Naive thymus-derived CD8-positive, alpha-beta T cell (primary cell): ENCODE results near the gene C6orf120. TPM values are rescaled to one million over a fixed set of nuclear protein-coding genes. Genes with fewer than 3 reads are reported as not detected.
A peak's percentile ranks its signal among the peaks of the same experiment; 100 is the strongest.

ENCODE experiments used
- ATAC-seq, 2 donors: fragments of 150-1000 bp; cut with Tn5 transposase in 1 of 2; sonication (Bioruptor Pico), chemical (Tn5 transposase) in 1 of 2; 1 replicate in 1 of 2; 2 replicates in 1 of 2; pipeline ENCODE4 v1.10.0; 2021; ENCODE audit warnings: mild to moderate bottlenecking in 2 of 2, moderate library complexity in 2 of 2
- POLR2A ChIA-PET: fragments of 350-600 bp; sonication (Branson Sonifier 250); formaldehyde crosslinking; loops from one replicate; lab custom pipeline; 2021; ENCODE audit warnings: antibody characterized with exemption; lab: Charles Lee
- DNase-seq, 10 donors: peaks; one replicate each; pipeline versions ENCODE4 v3.0.0 to v3.0.0-alpha.2; 2020 to 2022
- H3K27ac Mint-ChIP-seq, 10 donors: one replicate each; pipeline ENCODE4 v1.8.0; 2020 to 2022; ENCODE audit warnings: mild to moderate bottlenecking in 10 of 10, mixed read lengths in 10 of 10, moderate library complexity in 4 of 10, inconsistent platforms in 1 of 10
- H3K27me3 Mint-ChIP-seq, 5 donors: one replicate each; pipeline ENCODE4 v1.8.0; 2021 to 2022; ENCODE audit warnings: mixed read lengths in 5 of 5
- H3K36me3 Mint-ChIP-seq, 3 donors: one replicate each; pipeline ENCODE4 v1.8.0; 2020 to 2022; ENCODE audit warnings: mixed read lengths in 3 of 3, mild to moderate bottlenecking in 2 of 3, inconsistent platforms in 1 of 3
- H3K4me1 Mint-ChIP-seq, 4 donors: one replicate each; pipeline ENCODE4 v1.8.0; 2021 to 2022; ENCODE audit warnings: mixed read lengths in 4 of 4
- H3K4me3 Mint-ChIP-seq, 10 donors: one replicate each; pipeline ENCODE4 v1.8.0; 2020 to 2022; ENCODE audit warnings: mild to moderate bottlenecking in 10 of 10, mixed read lengths in 10 of 10, moderate library complexity in 6 of 10, inconsistent platforms in 1 of 10
- H3K9me3 Mint-ChIP-seq, 9 donors: one replicate each; pipeline ENCODE4 v1.8.0; 2020 to 2022; ENCODE audit warnings: mixed read lengths in 9 of 9, mild to moderate bottlenecking in 3 of 9, inconsistent platforms in 1 of 9, moderate library complexity in 1 of 9
- polyA plus RNA-seq, 3 donors: library from polyadenylated mRNA; unstranded; fragments of 300-500 nt; fragmentation: Illumina TruSeq; gene quantifications; one replicate each; pipeline ENCODE4 v1.2.3, GENCODE V29; 2021
- total RNA-seq, 8 experiments: library from RNA in 2 of 8; stranded (reverse) in 2 of 8; gene quantifications; one replicate each; pipeline ENCODE4 v1.2.3 and lab custom pipeline; 2021 to 2026

The C6orf120 gene
- total and polyA plus RNA-seq, 5 experiments from 2014 or later, result 7.9 to 30.8 (median 10.1) TPM

- ATAC-seq (no peak), DNase-seq (no peak)
- H3K27ac Mint-ChIP-seq, result no peak overlapping the region
- H3K4me3 Mint-ChIP-seq, result no peak overlapping the region
- POLR2A ChIA-PET, result interaction anchor here (1.2 kb wide), 1 partner anchor 28 kb away, joined by 3 read pairs; the partner anchor contains the start of gene C6orf120
- H3K4me1 Mint-ChIP-seq, result peaks cover 2 to 19% (median 8%) of the 10 kb centered on the region in 4 donors
- peaks cover 0 to 5% (median 0%) of the 10 kb centered on the region in 5 donors for H3K27me3 Mint-ChIP-seq
- H3K9me3 Mint-ChIP-seq, result no peaks in the 10 kb centered on the region
- no peaks in the 10 kb centered on the region for H3K36me3 Mint-ChIP-seq
Observed at GRCh38 chr6:169729961-169730360, 28.0 kb downstream of the C6orf120 start.

- no peak for ATAC-seq
- Mint-ChIP-seq H3K9me3 (no peaks in the 10 kb centered on the region), H3K27ac (no peak overlapping the region), H3K27me3 (peaks cover 11 to 25% (median 17%) of the 10 kb centered on the region in 5 donors), H3K36me3 (no peaks in the 10 kb centered on the region), H3K4me3 (no peak overlapping the region), H3K4me1 (no peaks in the 10 kb centered on the region)
- no peak for DNase-seq
- POLR2A ChIA-PET, result no interaction called here
Observed at GRCh38 chr6:169738204-169738975, 36.5 kb downstream of the C6orf120 start.

- Mint-ChIP-seq H3K27me3 (peaks cover 9 to 25% (median 17%) of the 10 kb centered on the region in 5 donors), H3K27ac (no peak overlapping the region), H3K4me3 (no peak overlapping the region), H3K9me3 (no peaks in the 10 kb centered on the region), H3K36me3 (no peaks in the 10 kb centered on the region), H3K4me1 (no peaks in the 10 kb centered on the region)
- POLR2A ChIA-PET, result no interaction called here
- DNase-seq (no peak), ATAC-seq (no peak)
Observed at GRCh38 chr6:169738976-169739529, 37.1 kb downstream of the C6orf120 start.

- no peak overlapping the region for H3K4me3 Mint-ChIP-seq
- H3K27me3 Mint-ChIP-seq, result peaks cover 4 to 13% (median 7%) of the 10 kb centered on the region in 5 donors
- ATAC-seq (no peak), DNase-seq (no peak)
- H3K9me3 Mint-ChIP-seq, result peaks cover 0 to 11% (median 4%) of the 10 kb centered on the region in 9 donors
- H3K36me3 Mint-ChIP-seq, result peaks cover 0 to 2% (median under 1%) of the 10 kb centered on the region in 3 donors
- H3K27ac Mint-ChIP-seq, result no peak overlapping the region
- POLR2A ChIA-PET, result interaction anchor here (0.7 kb wide), 1 partner anchor 10 kb away, joined by 4 read pairs; the partner anchor contains the start of genes DYNLT2 and ERMARD
- no peaks in the 10 kb centered on the region for H3K4me1 Mint-ChIP-seq
Observed at GRCh38 chr6:169741344-169741743, 39.4 kb downstream of the C6orf120 start.

GRCh38 chr6:169745405-169745804 is 43.5 kb downstream of the C6orf120 start:
- H3K4me1 Mint-ChIP-seq, result peaks cover 5 to 14% (median 10%) of the 10 kb centered on the region in 4 donors
- peaks cover 0 to 2% (median 0%) of the 10 kb centered on the region in 5 donors for H3K27me3 Mint-ChIP-seq
- DNase-seq, result no peak
- H3K27ac Mint-ChIP-seq, result no peak overlapping the region
- peaks cover 0 to 17% (median 5%) of the 10 kb centered on the region in 9 donors for H3K9me3 Mint-ChIP-seq
- ATAC-seq, result no peak
- H3K36me3 Mint-ChIP-seq, result peaks cover 4 to 11% (median 8%) of the 10 kb centered on the region in 3 donors
- POLR2A ChIA-PET, result no interaction called here
- no peak overlapping the region for H3K4me3 Mint-ChIP-seq

- H3K4me3 Mint-ChIP-seq, result no peak overlapping the region
- POLR2A ChIA-PET, result no interaction called here
- peaks cover 8 to 21% (median 20%) of the 10 kb centered on the region in 4 donors for H3K4me1 Mint-ChIP-seq
- peaks cover 4 to 11% (median 8%) of the 10 kb centered on the region in 3 donors for H3K36me3 Mint-ChIP-seq
- no peak for ATAC-seq
- peaks cover 0 to 17% (median 5%) of the 10 kb centered on the region in 9 donors for H3K9me3 Mint-ChIP-seq
- no peak overlapping the region for H3K27ac Mint-ChIP-seq
- peaks cover 0 to 2% (median 0%) of the 10 kb centered on the region in 5 donors for H3K27me3 Mint-ChIP-seq
- no peak for DNase-seq
Observed at GRCh38 chr6:169746556-169746955, 44.6 kb downstream of the C6orf120 start.

- peak; percentile 94 for ATAC-seq
- peaks cover 0 to 8% (median 2%) of the 10 kb centered on the region in 9 donors for H3K9me3 Mint-ChIP-seq
- H3K4me1 Mint-ChIP-seq, result peaks cover 16 to 41% (median 37%) of the 10 kb centered on the region in 4 donors
- no peaks in the 10 kb centered on the region for H3K27me3 Mint-ChIP-seq
- POLR2A ChIA-PET, result interaction anchor here (0.6 to 7.8 kb wide), 11 partner anchors 11 to 833 kb away, joined by 3 to 112 read pairs (median 4); partner anchors contain the start of genes C6orf120, PDCD2, PHF10 and PSMB1
- peak within 1 kb of the TSS; percentile 96 to 100 (median 98) for H3K4me3 Mint-ChIP-seq
- H3K36me3 Mint-ChIP-seq, result peaks cover 7 to 9% (median 7%) of the 10 kb centered on the region in 3 donors
- H3K27ac Mint-ChIP-seq, result peak within 1 kb of the TSS; percentile 98 to 100 (median 100)
- DNase-seq, result peak; percentile 89 to 95 (median 94)
Observed at GRCh38 chr6:169751242-169752073, 49.5 kb downstream of the C6orf120 start, which contains the start of the genes DYNLT2 and ERMARD. Gene DYNLT2 (minus strand): TSS chr6:169751572. CDS start chr6:169751458, 114 bp downstream. Gene ERMARD (plus strand): TSS chr6:169751622. CDS start chr6:169751658, 36 bp downstream.

GRCh38 chr6:169752074-169752623 is 50.2 kb downstream of the C6orf120 start:
- peak overlapping the region; percentile 91 to 100 (median 98) for H3K27ac Mint-ChIP-seq
- H3K4me1 Mint-ChIP-seq, result peaks cover 20 to 41% (median 37%) of the 10 kb centered on the region in 4 donors
- peaks cover 3 to 16% (median 7%) of the 10 kb centered on the region in 3 donors for H3K36me3 Mint-ChIP-seq
- peaks cover 0 to 4% (median 0%) of the 10 kb centered on the region in 9 donors for H3K9me3 Mint-ChIP-seq
- DNase-seq (no peak), ATAC-seq (peak in 1 of 2 donors; percentile 42)
- H3K4me3 Mint-ChIP-seq, result peak overlapping the region; percentile 86 to 100 (median 94)
- POLR2A ChIA-PET, result interaction anchor here (0.6 to 7.8 kb wide), 11 partner anchors 11 to 832 kb away, joined by 3 to 112 read pairs (median 6); partner anchors contain the start of genes C6orf120, PDCD2, PHF10 and PSMB1
- H3K27me3 Mint-ChIP-seq, result no peaks in the 10 kb centered on the region

Other genes starting within 250 kb of the C6orf120 start
- 10 to 100 TPM; 74.1 to 80.9 TPM for gene WDR27, start 97 bp upstream of the C6orf120 start, total RNA-seq
- gene WDR27, start 97 bp upstream of the C6orf120 start, polyA plus RNA-seq, result 1 to 10 TPM; 3.7 to 7.3 (median 6.4) TPM
- gene PHF10, start 22.4 kb downstream of the C6orf120 start, total RNA-seq, result 100 to 1,000 TPM; 124 to 126 TPM
- 10 to 100 TPM; 13.1 to 23.2 (median 13.7) TPM for gene PHF10, start 22.4 kb downstream of the C6orf120 start, polyA plus RNA-seq
- gene DYNLT2, start 49.4 kb downstream of the C6orf120 start, total RNA-seq, result 1 to 10 TPM; 7.2 to 7.4 TPM
- gene DYNLT2, start 49.4 kb downstream of the C6orf120 start, polyA plus RNA-seq, result under 1 TPM; 0.35 to 0.67 (median 0.63) TPM
- 10 to 100 TPM; 38.7 to 41.5 TPM for gene ERMARD, start 49.5 kb downstream of the C6orf120 start, total RNA-seq
- 10 to 100 TPM in 1 of 3 donors, 1 to 10 TPM in 2; 9.2 to 12.4 (median 9.2) TPM for gene ERMARD, start 49.5 kb downstream of the C6orf120 start, polyA plus RNA-seq